Measurements from ENCODE around the gene TRIM24. TPM values are rescaled to one million over a fixed set of nuclear protein-coding genes. Genes with fewer than 3 reads are reported as not detected.

TRIM24 gene
- total RNA-seq, 1 experiment from 2014 or later = 25.9 TPM

GRCh38 chr7:138478499-138478908, 18.4 kb downstream of the TRIM24 start:
- DNase-seq (ENCODE audit: low spot score) = no peak
- no peaks in the 10 kb centered on the region for H3K36me3 ChIP-seq (ENCODE audit: insufficient read depth, low read length, poor library complexity, severe bottlenecking)
- POLR2A ChIA-PET (ENCODE audit: low non-redundant PET) = no interaction called here
- no peak overlapping the region for H3K27ac ChIP-seq (ENCODE audit: low read depth, low read length, poor library complexity, severe bottlenecking)
- H3K4me3 ChIP-seq (ENCODE audit: low read depth, low read length, poor library complexity, severe bottlenecking) = no peak overlapping the region
- H3K9me3 ChIP-seq (ENCODE audit: low read depth, low read length, poor library complexity, severe bottlenecking) = no peaks in the 10 kb centered on the region
- BruUV-seq (replicated peaks) = no TSS peak
- TF ChIP-seq EZH2 (IDR thresholded peaks at IDR 0.05; ENCODE audit: borderline replicate concordance, low read depth, low read length, poor library complexity, severe bottlenecking) (no peak), CTCF (conservative IDR thresholded peaks at IDR 0.05; ENCODE audit: low read depth, low read length) (no peak)
- H3K27me3 ChIP-seq (replicated peaks; ENCODE audit: insufficient read depth, low read depth, low read length, poor library complexity) = no peaks in the 10 kb centered on the region
- H3K4me1 ChIP-seq (ENCODE audit: insufficient read depth, low read length, poor library complexity, severe bottlenecking) = peaks cover 4% of the 10 kb centered on the region
- CTCF ChIA-PET = no interaction called here
- intact Hi-C loops (cut with micrococcal nuclease; ENCODE audit: unreplicated experiment) = no loop called here

- no peaks in the 10 kb centered on the region for H3K36me3 ChIP-seq (ENCODE audit: insufficient read depth, low read length, poor library complexity, severe bottlenecking)
- TF ChIP-seq CTCF (conservative IDR thresholded peaks at IDR 0.05; ENCODE audit: low read depth, low read length) (no peak), EZH2 (IDR thresholded peaks at IDR 0.05; ENCODE audit: borderline replicate concordance, low read depth, low read length, poor library complexity, severe bottlenecking) (no peak)
- intact Hi-C loops (cut with micrococcal nuclease; ENCODE audit: unreplicated experiment) = no loop called here
- no peak overlapping the region for H3K4me3 ChIP-seq (ENCODE audit: low read depth, low read length, poor library complexity, severe bottlenecking)
- H3K9me3 ChIP-seq (ENCODE audit: low read depth, low read length, poor library complexity, severe bottlenecking) = no peaks in the 10 kb centered on the region
- ChIA-PET CTCF (no interaction called here), POLR2A (ENCODE audit: low non-redundant PET) (no interaction called here)
- DNase-seq (ENCODE audit: low spot score) = no peak
- H3K27me3 ChIP-seq (replicated peaks; ENCODE audit: insufficient read depth, low read depth, low read length, poor library complexity) = no peaks in the 10 kb centered on the region
- no peak overlapping the region for H3K27ac ChIP-seq (ENCODE audit: low read depth, low read length, poor library complexity, severe bottlenecking)
- no TSS peak for BruUV-seq (replicated peaks)
- H3K4me1 ChIP-seq (ENCODE audit: insufficient read depth, low read length, poor library complexity, severe bottlenecking) = peaks cover 4% of the 10 kb centered on the region
Measured at GRCh38 chr7:138480527-138480926, 20.5 kb downstream of the TRIM24 start.

GRCh38 chr7:138481447-138482380, 21.7 kb downstream of the TRIM24 start:
- Histone ChIP-seq H3K27ac (ENCODE audit: low read depth, low read length, poor library complexity, severe bottlenecking) (no peak overlapping the region), H3K36me3 (ENCODE audit: insufficient read depth, low read length, poor library complexity, severe bottlenecking) (no peaks in the 10 kb centered on the region), H3K4me1 (ENCODE audit: insufficient read depth, low read length, poor library complexity, severe bottlenecking) (peaks cover 4% of the 10 kb centered on the region), H3K4me3 (ENCODE audit: low read depth, low read length, poor library complexity, severe bottlenecking) (no peak overlapping the region), H3K9me3 (ENCODE audit: low read depth, low read length, poor library complexity, severe bottlenecking) (no peaks in the 10 kb centered on the region), H3K27me3 (replicated peaks; ENCODE audit: insufficient read depth, low read depth, low read length, poor library complexity) (no peaks in the 10 kb centered on the region)
- POLR2A ChIA-PET (ENCODE audit: low non-redundant PET) = no interaction called here
- CTCF ChIA-PET = no interaction called here
- intact Hi-C loops (cut with micrococcal nuclease; ENCODE audit: unreplicated experiment) = no loop called here
- no peak for TF ChIP-seq EZH2 (IDR thresholded peaks at IDR 0.05; ENCODE audit: borderline replicate concordance, low read depth, low read length, poor library complexity, severe bottlenecking)
- TF ChIP-seq CTCF (conservative IDR thresholded peaks at IDR 0.05; ENCODE audit: low read depth, low read length) = no peak
- DNase-seq (ENCODE audit: low spot score) = no peak
- BruUV-seq (replicated peaks) = no TSS peak

All from A673 (cell line).